D721Med (cell line): ENCODE measurements around the gene F13B.
A peak's percentile ranks its signal among the peaks of the same experiment; 100 is the strongest.

Experiments used
- DNase-seq: peaks from one replicate; pipeline ENCODE4 v3.0.0; 2011; ENCODE audit warnings: low spot score; ENCODE audit not compliant: insufficient read length
- FAIRE-seq: peaks from 2 replicates; lab custom pipeline; 2011; peaks lifted over from hg19 to GRCh38; lab: Jason Lieb, UNC
- CTCF ChIP-seq: IDR thresholded peaks from 2 replicates; pipeline ENCODE4 v1.5.1; 2012; ENCODE audit warnings: mild to moderate bottlenecking, control low read depth; ENCODE audit not compliant: insufficient read depth; ENCODE audit errors: missing control alignments

F13B gene

DNA sequence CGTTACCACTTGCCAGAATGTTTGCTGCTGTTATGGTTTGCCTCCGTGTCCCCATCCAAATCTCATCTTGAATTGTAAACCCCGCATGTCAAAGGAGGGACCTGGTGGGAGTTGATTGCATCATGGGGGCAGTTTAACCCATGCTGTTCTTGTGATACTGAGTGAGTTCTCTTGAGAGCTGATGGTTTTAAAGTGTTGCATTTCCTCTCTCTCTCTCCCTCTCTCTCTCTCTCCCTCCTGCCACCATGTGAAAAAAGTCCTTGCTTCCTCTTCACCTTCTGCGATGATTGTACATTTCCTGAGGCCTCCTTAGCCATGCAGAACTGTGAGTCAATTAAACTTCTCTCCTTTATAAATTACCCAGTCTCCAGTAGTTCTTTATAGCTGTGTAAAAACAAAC, 45.3 kb downstream of the F13B start:
- FAIRE-seq (no peak), DNase-seq (no peak)
- TF ChIP-seq CTCF: no peak

DNA sequence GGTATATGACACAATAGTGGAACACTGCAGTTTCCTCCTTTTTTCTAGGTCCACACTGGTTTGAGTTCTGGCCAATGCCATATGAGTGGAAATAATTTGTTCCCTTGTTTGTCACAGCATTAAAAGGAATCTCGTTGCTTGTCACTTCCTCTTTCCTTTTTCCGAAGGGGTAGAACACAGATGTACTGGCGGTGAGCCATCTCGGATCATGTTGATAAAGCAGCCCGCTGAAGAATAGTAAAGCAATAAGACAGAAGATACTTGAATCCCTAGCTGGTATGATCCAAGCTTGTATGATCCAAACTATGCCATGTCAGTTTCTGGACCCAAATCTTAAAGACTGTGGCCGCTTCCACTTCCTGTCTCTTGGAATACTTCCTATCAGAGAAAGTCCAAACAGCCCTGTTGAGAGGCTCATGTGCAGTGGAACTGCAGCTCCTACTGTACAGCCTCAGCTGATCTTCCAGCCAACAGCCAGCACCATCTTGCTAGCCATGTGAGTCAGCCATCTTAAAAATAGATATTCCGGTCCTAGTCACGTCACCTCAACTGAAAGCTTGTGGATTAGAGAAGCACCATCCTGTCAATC, 49.4 kb downstream of the F13B start:
- FAIRE-seq (peak; percentile 67), DNase-seq (no peak)
- no peak for TF ChIP-seq CTCF

DNA sequence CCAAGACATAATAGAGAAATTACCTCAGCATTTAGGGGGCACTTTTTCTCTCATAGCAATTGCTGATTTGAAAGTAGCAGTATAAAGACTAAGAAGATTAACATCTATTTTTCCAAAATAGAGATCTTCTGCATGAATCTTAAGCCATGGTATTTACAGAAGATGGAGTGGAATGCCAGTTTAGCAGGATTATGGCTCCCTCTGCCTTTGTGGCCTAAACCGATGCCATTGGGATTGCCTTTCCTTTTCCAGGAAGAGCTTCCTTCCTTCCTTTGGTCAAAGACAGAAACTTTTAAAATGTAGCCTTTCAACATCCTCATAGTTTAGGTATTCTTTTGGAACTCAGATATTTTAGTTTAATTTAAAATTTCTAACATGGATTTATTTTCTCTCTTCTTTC, 50.3 kb downstream of the F13B start:
- TF ChIP-seq CTCF: peak; percentile 24
- FAIRE-seq (peak; percentile 63), DNase-seq (no peak)

- DNase-seq (no peak), FAIRE-seq (no peak)
- no peak for TF ChIP-seq CTCF
Measured at GRCh38 chr1:197013234-197013633, 53.8 kb downstream of the F13B start.

DNA sequence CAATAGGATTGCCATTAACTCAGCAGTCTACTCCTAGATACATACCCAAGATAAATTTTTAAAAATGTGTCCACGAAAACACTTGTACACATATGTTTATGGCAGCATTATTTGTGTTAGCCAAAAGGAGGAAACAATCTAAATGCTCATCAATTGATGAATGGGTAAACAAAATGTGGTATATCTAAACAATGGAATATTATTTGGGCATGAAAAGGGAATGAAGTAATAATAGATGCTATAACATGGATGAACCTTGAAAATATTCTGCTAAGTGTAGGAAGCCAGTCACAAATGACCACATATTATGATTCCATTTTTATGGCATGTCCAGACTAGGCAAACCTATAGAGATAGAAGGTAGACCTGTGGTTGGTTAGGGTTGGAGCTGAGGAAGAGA, 55.4 kb downstream of the F13B start:
- no peak for TF ChIP-seq CTCF
- DNase-seq (no peak), FAIRE-seq (no peak)

DNA sequence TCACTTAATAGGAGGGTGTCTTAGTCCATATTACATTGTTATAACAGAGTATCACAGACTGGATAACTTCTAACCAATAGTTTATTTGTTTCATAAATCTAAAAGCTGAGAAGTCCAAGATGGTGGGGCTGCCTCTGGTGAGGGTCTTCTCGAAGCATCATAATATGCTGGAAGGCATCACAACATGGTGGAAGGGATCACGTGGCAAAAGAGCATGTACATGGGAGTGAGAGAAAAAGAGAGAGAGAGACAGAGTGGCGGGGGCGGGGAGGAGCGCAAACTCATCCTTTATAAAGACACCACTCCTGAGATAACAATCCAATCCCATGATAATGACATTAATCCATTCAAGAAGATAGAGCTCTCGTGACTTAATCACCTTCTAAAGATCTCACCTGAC, 58.2 kb downstream of the F13B start:
- DNase-seq (no peak), FAIRE-seq (peak; percentile 41)
- TF ChIP-seq CTCF: no peak

DNA sequence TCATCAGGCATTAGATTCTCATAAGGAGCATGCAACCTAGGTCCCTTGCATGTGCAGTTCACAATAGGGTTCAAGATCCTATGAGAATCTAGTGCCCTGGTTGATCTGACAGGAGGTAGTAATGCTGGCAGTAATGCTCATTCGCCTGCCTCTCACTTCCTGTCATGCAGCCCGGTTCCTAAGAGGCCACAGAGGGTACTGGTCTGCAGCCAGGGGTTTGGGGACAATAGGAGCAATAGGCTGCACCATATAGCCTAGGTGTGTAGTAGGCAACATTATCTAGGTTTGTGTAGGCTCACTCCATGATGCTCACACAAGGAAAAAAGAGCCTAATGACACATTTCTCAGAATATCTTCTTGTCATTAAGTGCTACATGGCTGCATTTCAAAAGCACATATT, 63.9 kb downstream of the F13B start:
- no peak for DNase-seq
- TF ChIP-seq CTCF: no peak
- FAIRE-seq: no peak
